Smooth muscle cell (in vitro differentiated cells): ENCODE results near the gene CDK13. TPM values are rescaled to one million over a fixed set of nuclear protein-coding genes. Genes with fewer than 3 reads are reported as not detected.
"Not testable (repeated sequence)": the region's sequence is repeated elsewhere in the genome, so short reads cannot be mapped to it uniquely, and the experiment has no call there.

Source experiments
- DNase-seq: peaks from one replicate; lab custom pipeline; 2025; ENCODE audit not compliant: unreplicated experiment; lab: John Stamatoyannopoulos, UW
- H2AFZ ChIP-seq: fragments of 200-600 bp; sonication (generic); 2 replicates; pipeline ENCODE4 v1.6.0; 2016; ENCODE audit warnings: antibody characterized with exemption, low read depth, mild to moderate bottlenecking
- H3F3A ChIP-seq: fragments of 200-600 bp; sonication (generic); 2 replicates; pipeline ENCODE4 v1.6.0; 2017; ENCODE audit warnings: antibody characterized with exemption, low read depth
- H3K27ac ChIP-seq: fragments of 200-600 bp; sonication (generic); 2 replicates; pipeline ENCODE4 v1.5.1; 2016; ENCODE audit warnings: low read depth, mild to moderate bottlenecking
- H3K27me3 ChIP-seq: fragments of 200-600 bp; sonication (generic); 2 replicates; pipeline ENCODE4 v1.6.1; 2016; ENCODE audit warnings: low read depth, mild to moderate bottlenecking
- H3K36me3 ChIP-seq: fragments of 200-600 bp; sonication (generic); 2 replicates; pipeline ENCODE4 v1.5.1; 2016; ENCODE audit warnings: low read depth
- H3K4me1 ChIP-seq: fragments of 200-600 bp; sonication (generic); 2 replicates; pipeline ENCODE4 v1.5.1; 2016; ENCODE audit warnings: low read depth
- H3K4me2 ChIP-seq: fragments of 200-600 bp; sonication (generic); 2 replicates; pipeline ENCODE4 v1.6.0; 2016; ENCODE audit warnings: mild to moderate bottlenecking
- H3K4me3 ChIP-seq: fragments of 200-600 bp; sonication (generic); 2 replicates; pipeline ENCODE4 v1.5.1; 2016; ENCODE audit warnings: mild to moderate bottlenecking
- H3K79me2 ChIP-seq: fragments of 200-600 bp; sonication (generic); 2 replicates; pipeline ENCODE4 v1.6.0; 2016; ENCODE audit warnings: low read depth, mild to moderate bottlenecking
- H3K9ac ChIP-seq: fragments of 200-600 bp; sonication (generic); 2 replicates; pipeline ENCODE4 v1.6.0; 2016; ENCODE audit warnings: low read depth
- H3K9me3 ChIP-seq: fragments of 200-600 bp; sonication (generic); replicated peaks from 2 replicates; pipeline ENCODE4 v1.5.1; 2016; ENCODE audit warnings: low read depth
- H4K20me1 ChIP-seq: fragments of 200-600 bp; sonication (generic); 2 replicates; pipeline ENCODE4 v1.6.0; 2016; ENCODE audit warnings: low read depth
- CTCF ChIP-seq: fragments of 200-600 bp; sonication (generic); IDR thresholded peaks from 2 replicates; pipeline ENCODE4 v1.5.1; 2017; ENCODE audit warnings: borderline replicate concordance, mild to moderate bottlenecking, antibody characterized with exemption; ENCODE audit not compliant: insufficient read depth, poor library complexity, severe bottlenecking
- WGBS: methylation state at CpG from one replicate; pipeline ENCODE4 v1.1.7; 2016; ENCODE audit warnings: low lambda C conversion rate; 5-methylcytosine and 5-hydroxymethylcytosine counted together
- polyA plus RNA-seq: library from polyadenylated mRNA; unstranded; fragments of >200 nt; fragmentation: Nextera tagmentation; extraction: Ambion mirVana; gene quantifications from 2 replicates; pipeline ENCODE4 v1.2.1, GENCODE V29; 2016
- total RNA-seq: library from RNA; depleted of rRNA; stranded (reverse); fragments of >200 nt; gene quantifications from 2 replicates; pipeline ENCODE4 v1.2.3, GENCODE V29; 2014

CDK13 gene
- total and polyA plus RNA-seq, 2 experiments from 2014 or later = 15.9 to 70.0 TPM

GRCh38 chr7:40115936-40116335 is 165.9 kb downstream of the CDK13 start:
- Histone ChIP-seq H3K79me2 (peaks cover 5% of the 10 kb centered on the region), H3K27ac (no peak overlapping the region), H3K36me3 (no peaks in the 10 kb centered on the region), H3K4me1 (no peaks in the 10 kb centered on the region), H3K4me3 (no peak overlapping the region), H3K4me2 (no peak overlapping the region), H3K9me3 (no peaks in the 10 kb centered on the region), H3F3A (no peaks in the 10 kb centered on the region), H3K9ac (no peak overlapping the region), H4K20me1 (peaks cover 2% of the 10 kb centered on the region), H3K27me3 (no peaks in the 10 kb centered on the region), H2AFZ (no peak overlapping the region)
- no peak for DNase-seq
- WGBS = 90% methylated on average over 2 of the region's 2 CpGs
- TF ChIP-seq CTCF = no peak

GRCh38 chr7:40117199-40117598 is 167.1 kb downstream of the CDK13 start:
- H3K27me3 ChIP-seq, H3K36me3 ChIP-seq, H3K9ac ChIP-seq, H3K9me3 ChIP-seq, H3F3A ChIP-seq, H3K79me2 ChIP-seq, H3K4me1 ChIP-seq, H3K27ac ChIP-seq, H3K4me3 ChIP-seq, H3K4me2 ChIP-seq, H2AFZ ChIP-seq, DNase-seq, H4K20me1 ChIP-seq: not testable (repeated sequence)
- WGBS = 86% methylated on average over 9 of the region's 9 CpGs

GRCh38 chr7:40118201-40118600 is 168.1 kb downstream of the CDK13 start:
- H3K9me3 ChIP-seq, H3K27ac ChIP-seq, H3K36me3 ChIP-seq, H3K27me3 ChIP-seq, H3K9ac ChIP-seq, H3F3A ChIP-seq, H3K4me2 ChIP-seq, H3K4me1 ChIP-seq, H2AFZ ChIP-seq, H3K79me2 ChIP-seq, H4K20me1 ChIP-seq, DNase-seq, H3K4me3 ChIP-seq: not testable (repeated sequence)
- 99% methylated on average over 7 of the region's 7 CpGs for WGBS

GRCh38 chr7:40120020-40120419 is 170.0 kb downstream of the CDK13 start:
- 88% methylated on average over 5 of the region's 5 CpGs for WGBS
- no peaks in the 10 kb centered on the region for H3K4me1 ChIP-seq
- H3K4me2 ChIP-seq = no peak overlapping the region
- TF ChIP-seq CTCF = no peak
- no peak overlapping the region for H2AFZ ChIP-seq
- DNase-seq = no peak
- no peak overlapping the region for H3K9ac ChIP-seq
- no peaks in the 10 kb centered on the region for H3K36me3 ChIP-seq
- no peak overlapping the region for H3K4me3 ChIP-seq
- peaks cover 10% of the 10 kb centered on the region for H4K20me1 ChIP-seq
- no peaks in the 10 kb centered on the region for H3F3A ChIP-seq
- H3K27me3 ChIP-seq = no peaks in the 10 kb centered on the region
- no peak overlapping the region for H3K27ac ChIP-seq
- H3K9me3 ChIP-seq = no peaks in the 10 kb centered on the region
- peaks cover 8% of the 10 kb centered on the region for H3K79me2 ChIP-seq

- H4K20me1 ChIP-seq = peaks cover 26% of the 10 kb centered on the region
- not testable (repeated sequence) for H3K4me1 ChIP-seq, DNase-seq, H3K9ac ChIP-seq, H3K9me3 ChIP-seq, H3K27ac ChIP-seq, H3K4me3 ChIP-seq, H3K27me3 ChIP-seq, H2AFZ ChIP-seq, H3K4me2 ChIP-seq, H3K36me3 ChIP-seq, H3F3A ChIP-seq
- 94% methylated on average over 14 of the region's 14 CpGs for WGBS
- H3K79me2 ChIP-seq = peaks cover 12% of the 10 kb centered on the region
Measured at GRCh38 chr7:40122100-40122939, 172.3 kb downstream of the CDK13 start.
